HepG2 (cell line): ENCODE results near the gene INO80C. TPM values are rescaled to one million over a fixed set of nuclear protein-coding genes. Genes with fewer than 3 reads are reported as not detected.

Experiments used
- DMAP1 ChIP-seq: IDR thresholded peaks from 2 replicates; pipeline ENCODE4 v1.6.1; 2016
- ELF4 ChIP-seq: sonication (generic); formaldehyde crosslinking; IDR thresholded peaks from 2 replicates; pipeline ENCODE4 v1.5.0; 2020; ENCODE audit warnings: missing genetic modification reagents, mild to moderate bottlenecking, moderate library complexity, borderline replicate concordance
- ELK4 ChIP-seq: sonication (generic); formaldehyde crosslinking; IDR thresholded peaks from 2 replicates; pipeline ENCODE4 v1.9.0; 2021; ENCODE audit warnings: missing genetic modification reagents, borderline replicate concordance
- ETV6 ChIP-seq: sonication (generic); formaldehyde crosslinking; conservative IDR thresholded peaks from 2 replicates; pipeline ENCODE4 v1.4.0; 2020; ENCODE audit warnings: missing genetic modification reagents
- IKZF1 ChIP-seq: fragments of 450-650 bp; IDR thresholded peaks from 2 replicates; pipeline ENCODE4 v1.7.1; 2016
- IRF2 ChIP-seq: IDR thresholded peaks from 2 replicates; pipeline ENCODE4 v1.6.1; 2018; ENCODE audit warnings: missing genetic modification reagents, missing compliant biosample characterization
- MAX ChIP-seq: IDR thresholded peaks from 2 replicates; pipeline ENCODE4 v1.6.1; 2012; ENCODE audit warnings: inconsistent platforms
- MED8 ChIP-seq: sonication (generic); formaldehyde crosslinking; IDR thresholded peaks from 2 replicates; pipeline ENCODE4 v1.8.1; 2023; ENCODE audit warnings: mild to moderate bottlenecking, missing genetic modification reagents; ENCODE audit not compliant: insufficient replicate concordance
- POGZ ChIP-seq: sonication (generic); formaldehyde crosslinking; IDR thresholded peaks from 2 replicates; pipeline ENCODE4 v1.4.0; 2020; ENCODE audit warnings: mild to moderate bottlenecking, missing genetic modification reagents
- RXRA ChIP-seq: sonication (generic); formaldehyde crosslinking; IDR thresholded peaks from 2 replicates; pipeline ENCODE4 v1.5.1; 2020; ENCODE audit warnings: missing genetic modification reagents
- SRSF4 ChIP-seq: fragments of 200-400 bp; formaldehyde crosslinking; IDR thresholded peaks from one replicate; pipeline ENCODE4 v1.6.1; 2018; ENCODE audit warnings: mild to moderate bottlenecking, low read depth, low read length, moderate library complexity; ENCODE audit not compliant: poor library complexity, severe bottlenecking
- SRSF9 ChIP-seq: fragments of 200-400 bp; formaldehyde crosslinking; IDR thresholded peaks from 2 replicates; pipeline ENCODE4 v1.6.1; 2018; ENCODE audit warnings: borderline replicate concordance, mild to moderate bottlenecking, low read depth, low read length; ENCODE audit not compliant: insufficient read depth, poor library complexity, severe bottlenecking
- SUZ12 ChIP-seq: fragments of 150-350 bp; IDR thresholded peaks from 2 replicates; pipeline ENCODE4 v1.6.1; 2014; ENCODE audit warnings: low read depth, low read length
- TFDP2 ChIP-seq: sonication (generic); formaldehyde crosslinking; IDR thresholded peaks from 2 replicates; pipeline ENCODE4 v1.4.0; 2020; ENCODE audit warnings: missing genetic modification reagents
- USF2 ChIP-seq, 2 experiments: sonication (generic) in 1 of 2; formaldehyde crosslinking in 1 of 2; IDR thresholded peaks; 2 replicates each; pipeline versions ENCODE4 v1.5.1 to v1.6.1; 2011 to 2020; ENCODE audit warnings: borderline replicate concordance in 1 of 2, low read depth in 1 of 2, low read length in 1 of 2, mild to moderate bottlenecking in 1 of 2, missing genetic modification reagents in 1 of 2, moderate library complexity in 1 of 2
- YEATS2 ChIP-seq: sonication (generic); formaldehyde crosslinking; IDR thresholded peaks from 2 replicates; pipeline ENCODE4 v1.4.0; 2020; ENCODE audit warnings: missing genetic modification reagents, borderline replicate concordance
- ZBTB26 ChIP-seq: IDR thresholded peaks from 2 replicates; pipeline ENCODE4 v1.6.1; 2016; ENCODE audit warnings: missing compliant biosample characterization, missing genetic modification reagents, borderline replicate concordance
- ZNF350 ChIP-seq: sonication (generic); formaldehyde crosslinking; IDR thresholded peaks from 2 replicates; pipeline ENCODE4 v1.4.0; 2020; ENCODE audit warnings: mild to moderate bottlenecking, low read depth, missing genetic modification reagents, borderline replicate concordance
- ZNF414 ChIP-seq: sonication (generic); formaldehyde crosslinking; IDR thresholded peaks from 2 replicates; pipeline ENCODE4 v1.5.0; 2020; ENCODE audit warnings: missing genetic modification reagents
- ZNF552 ChIP-seq: sonication (generic); formaldehyde crosslinking; IDR thresholded peaks from 2 replicates; pipeline ENCODE4 v1.9.0; 2022; ENCODE audit warnings: missing genetic modification reagents, mild to moderate bottlenecking, borderline replicate concordance
- ZNF589 ChIP-seq: sonication (generic); formaldehyde crosslinking; conservative IDR thresholded peaks from 2 replicates; pipeline ENCODE4 v1.8.0; 2022; ENCODE audit warnings: mild to moderate bottlenecking, moderate library complexity, missing genetic modification reagents
- ZNF607 ChIP-seq: sonication (generic); formaldehyde crosslinking; IDR thresholded peaks from 2 replicates; pipeline ENCODE4 v1.5.1; 2020; ENCODE audit warnings: missing genetic modification reagents, mild to moderate bottlenecking, borderline replicate concordance
- ZNF678 ChIP-seq: sonication (generic); formaldehyde crosslinking; IDR thresholded peaks from 2 replicates; pipeline ENCODE4 v1.4.0; 2020; ENCODE audit warnings: mild to moderate bottlenecking, missing genetic modification reagents
- polyA plus RNA-seq, 8 experiments: library from polyadenylated mRNA; depleted of rRNA in 3 of 8; stranded (reverse) in 7 of 8; unstranded in 1 of 8; fragments of >200 nt; fragmentation: Illumina TruSeq in 4 of 8; extraction: Trizol in 4 of 8; gene quantifications; 2 replicates each; pipeline versions ENCODE4 v1.2.1 to v1.2.3, GENCODE V29; 2011 to 2016; ENCODE audit warnings: low read depth in 4 of 8, missing spikeins in 1 of 8, mixed read lengths in 1 of 8; ENCODE audit not compliant: insufficient read depth in 1 of 8
- total RNA-seq, 5 experiments: library from RNA; depleted of rRNA; stranded (reverse); fragments of >200 nt; fragmentation: Illumina TruSeq; extraction: Trizol; gene quantifications; 2 replicates each; pipeline ENCODE4 v1.2.3, GENCODE V29; 2016; ENCODE audit warnings: low read depth in 1 of 5

Gene INO80C
- total and polyA plus RNA-seq, 2 of the 13 experiments (the other 11 are each of a cell fraction or from before 2014, with no cell fraction given), result 8.2 to 15.4 TPM

- TF ChIP-seq ELK4 (CRISPR knock-in tag) (no peak), TFDP2 (CRISPR knock-in tag) (no peak), SUZ12 (no peak), ZNF350 (CRISPR knock-in tag) (peak; percentile 46; the same call in 1 of the 2 replicates), IKZF1 (no peak), IRF2 (CRISPR knock-in tag) (peak; percentile 72; the same call in 1 of the 2 replicates), ZBTB26 (CRISPR knock-in tag) (no peak), MED8 (no peak), RXRA (CRISPR knock-in tag) (peak; percentile 83), ZNF414 (CRISPR knock-in tag) (no peak), ZNF678 (CRISPR knock-in tag) (no peak), ZNF589 (CRISPR knock-in tag) (no peak), ZNF607 (CRISPR knock-in tag) (no peak), ZNF552 (no peak), POGZ (CRISPR knock-in tag) (peak; percentile 85), USF2 (IDR thresholded peaks at IDR 0.05; ENCODE audit: low read depth, low read length) (no peak), USF2 (CRISPR knock-in tag; IDR thresholded peaks at IDR 0.05; ENCODE audit: borderline replicate concordance) (no peak), SRSF9 (no peak), ELF4 (CRISPR knock-in tag) (no peak), SRSF4 (no peak), DMAP1 (CRISPR knock-in tag) (no peak), YEATS2 (CRISPR knock-in tag) (peak; percentile 22; the same call in 1 of the 2 replicates), ETV6 (CRISPR knock-in tag) (no peak), MAX (peak; percentile 72)
These were observed 38.9 kb downstream of the INO80C start (continued) for GRCh38 chr18:35458677-35459441.
